Adrenal gland (tissue), 12 donors: ENCODE measurements around the gene OAS2. TPM values are rescaled to one million over a fixed set of nuclear protein-coding genes. Genes with fewer than 3 reads are reported as not detected.

Source experiments
- DNase-seq, 7 donors: peaks; one replicate each; pipeline ENCODE4 v3.0.0-alpha.2; 2019 to 2020
- H3K27ac ChIP-seq, 5 donors: fragments of 200-600 bp; sonication (generic) in 4 of 5; 1 replicate in 3 of 5; 2 replicates in 2 of 5; pipeline versions ENCODE4 v1.5.1 to v1.8.0; 2016 to 2020; ENCODE audit warnings: mild to moderate bottlenecking in 1 of 5
- H3K27me3 ChIP-seq: fragments of 200-600 bp; 2 replicates; pipeline ENCODE4 v1.8.0; 2021
- H3K36me3 ChIP-seq, 2 donors: fragments of 200-600 bp; replicated peaks in 1 of 2; 1 replicate in 1 of 2; 2 replicates in 1 of 2; pipeline versions ENCODE4 v1.5.1 to v1.8.0; 2018 to 2022
- H3K4me1 ChIP-seq, 2 donors: fragments of 200-600 bp; replicated peaks in 1 of 2; 1 replicate in 1 of 2; 2 replicates in 1 of 2; pipeline versions ENCODE4 v1.5.1 to v1.8.0; 2018 to 2021
- H3K4me3 ChIP-seq, 4 donors: fragments of 200-600 bp; sonication (generic) in 3 of 4; one replicate each; pipeline ENCODE4 v1.5.1; 2016 to 2018
- H3K9me3 ChIP-seq, 3 donors: fragments of 200-600 bp; sonication (generic) in 1 of 3; replicated peaks in 1 of 3; 1 replicate in 2 of 3; 2 replicates in 1 of 3; pipeline versions ENCODE4 v1.5.1 to v1.8.0; 2016 to 2021
- POLR2A ChIP-seq, 2 donors: fragments of 450-650 bp; IDR thresholded peaks; one replicate each; pipeline ENCODE4 v1.6.1; 2017; ENCODE audit warnings: antibody characterized with exemption in 2 of 2, mild to moderate bottlenecking in 2 of 2, moderate library complexity in 1 of 2
- WGBS, 4 donors: extraction: QIAGEN DNeasy Blood & Tissue Kit in 2 of 4; methylation state at CpG; one replicate each; pipeline versions ENCODE4 v1.1.5 to v1.1.7; 2013 to 2017; 5-methylcytosine and 5-hydroxymethylcytosine counted together
- intact Hi-C, 2 donors: fragments of 100-400 bp; cut with DNase I; formaldehyde crosslinking; loops; one replicate each; pipeline versions ENCODE4 v1.14.1 to v1.15.0; 2022 to 2023
- polyA plus RNA-seq, 3 donors: library from polyadenylated mRNA; stranded (reverse); fragments of 200-250 nt in 2 of 3; fragments of 350-450 nt in 1 of 3; fragmentation: Illumina TruSeq in 1 of 3; extraction: RNeasy Lipid Tissue Mini Kit (QIAGEN cat#74804) in 1 of 3; gene quantifications; one replicate each; pipeline ENCODE4 v1.2.3, GENCODE V29; 2013 to 2014
- total RNA-seq, 9 donors: library from RNA; depleted of rRNA in 4 of 9; stranded (reverse); fragments of >200 nt in 4 of 9; fragments of 120-200 nt in 1 of 9; fragmentation: NEBNext Ultra II Directional in 1 of 9; extraction: Animal tissue kit (Norgen Biotek cat#: 25700) in 1 of 9; gene quantifications; one replicate each; pipeline versions ENCODE4 v1.1.0 to v1.2.4, GENCODE V29; 2013 to 2023
- TF ChIP-seq, protein P1 (sequence below), 6 experiments: fragments of 450-650 bp in 4 of 6; fragments of 200-600 bp in 2 of 6; sonication (generic) in 1 of 6; IDR thresholded peaks; 1 replicate in 5 of 6; 2 replicates in 1 of 6; pipeline versions ENCODE4 v1.5.1 to v1.8.0; 2016 to 2021; ENCODE audit warnings: antibody characterized with exemption in 6 of 6, mild to moderate bottlenecking in 2 of 6, moderate library complexity in 1 of 6
- donor health status: healthy with polysubstance abuse.
- donor health status: Bipolar disorder and iron deficiency.
- donor health status: DM: yes; HTN: yes; CAD: no.
- donor health status: DM: no; HTN: no; CAD: no.
- donor health status: DM: no; HTN: no; CAD: no.
- donor health status: DM: yes; HTN: yes; CAD: no.

Gene OAS2
- total and polyA plus RNA-seq, 12 donors, result 2.5 to 30.4 (median 8.5) TPM

GRCh38 chr12:112930350-112930749 is 48.0 kb upstream of the OAS2 start:
- Histone ChIP-seq H3K27ac (no peak overlapping the region), H3K36me3 (no peaks in the 10 kb centered on the region), H3K4me3 (no peak overlapping the region), H3K27me3 (no peaks in the 10 kb centered on the region), H3K9me3 (no peaks in the 10 kb centered on the region), H3K4me1 (no peaks in the 10 kb centered on the region)
- 86 to 100% (median 90%) methylated on average over 1 to 2 of the region's 2 CpGs for WGBS, 4 donors
- intact Hi-C loops, result no loop called here
- TF ChIP-seq POLR2A (IDR thresholded peaks at IDR 0.05), result no peak
- TF ChIP-seq, protein P1, sequence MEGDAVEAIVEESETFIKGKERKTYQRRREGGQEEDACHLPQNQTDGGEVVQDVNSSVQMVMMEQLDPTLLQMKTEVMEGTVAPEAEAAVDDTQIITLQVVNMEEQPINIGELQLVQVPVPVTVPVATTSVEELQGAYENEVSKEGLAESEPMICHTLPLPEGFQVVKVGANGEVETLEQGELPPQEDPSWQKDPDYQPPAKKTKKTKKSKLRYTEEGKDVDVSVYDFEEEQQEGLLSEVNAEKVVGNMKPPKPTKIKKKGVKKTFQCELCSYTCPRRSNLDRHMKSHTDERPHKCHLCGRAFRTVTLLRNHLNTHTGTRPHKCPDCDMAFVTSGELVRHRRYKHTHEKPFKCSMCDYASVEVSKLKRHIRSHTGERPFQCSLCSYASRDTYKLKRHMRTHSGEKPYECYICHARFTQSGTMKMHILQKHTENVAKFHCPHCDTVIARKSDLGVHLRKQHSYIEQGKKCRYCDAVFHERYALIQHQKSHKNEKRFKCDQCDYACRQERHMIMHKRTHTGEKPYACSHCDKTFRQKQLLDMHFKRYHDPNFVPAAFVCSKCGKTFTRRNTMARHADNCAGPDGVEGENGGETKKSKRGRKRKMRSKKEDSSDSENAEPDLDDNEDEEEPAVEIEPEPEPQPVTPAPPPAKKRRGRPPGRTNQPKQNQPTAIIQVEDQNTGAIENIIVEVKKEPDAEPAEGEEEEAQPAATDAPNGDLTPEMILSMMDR (IDR thresholded peaks at IDR 0.05), result no peak
- peak in 1 of 7 donors; percentile 27 for DNase-seq

DNA sequence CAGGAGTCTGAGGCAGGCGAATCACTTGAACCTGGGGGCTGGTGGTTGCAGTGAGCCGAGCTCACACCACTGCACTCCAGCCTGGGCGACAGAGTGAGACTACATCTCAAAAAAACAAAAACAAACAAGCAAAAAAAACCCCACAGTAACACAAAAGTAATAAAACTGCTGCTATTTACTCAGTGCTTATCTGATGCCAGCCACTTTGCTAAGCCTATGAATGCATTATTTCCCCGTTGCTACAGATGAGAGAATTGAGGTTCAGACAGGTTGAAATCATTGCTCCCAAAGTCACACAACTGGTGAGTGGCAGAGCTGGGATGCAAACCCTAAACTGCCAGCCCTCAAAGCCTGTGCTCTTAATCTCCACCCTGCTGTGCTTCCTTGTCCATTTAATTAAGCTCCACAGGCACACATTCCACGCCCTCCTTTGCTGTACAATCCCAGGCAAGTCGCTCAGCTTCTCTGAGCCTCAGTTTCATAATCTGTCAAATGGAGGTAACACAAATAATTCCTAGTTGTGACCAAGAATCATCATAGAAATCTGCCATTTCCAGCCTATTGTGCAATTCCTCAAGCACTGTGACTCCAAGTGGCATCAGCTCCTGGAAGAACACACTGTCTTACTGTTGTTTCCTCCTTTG is 45.7 kb upstream of the OAS2 start:
- no peak for DNase-seq
- Histone ChIP-seq H3K4me3 (no peak overlapping the region), H3K9me3 (no peaks in the 10 kb centered on the region), H3K27me3 (no peaks in the 10 kb centered on the region), H3K4me1 (no peaks in the 10 kb centered on the region), H3K36me3 (no peaks in the 10 kb centered on the region), H3K27ac (no peak overlapping the region)
- intact Hi-C loops, result no loop called here
- TF ChIP-seq, protein P1 (IDR thresholded peaks at IDR 0.05), result no peak
- TF ChIP-seq POLR2A (IDR thresholded peaks at IDR 0.05), result no peak
- 67 to 82% (median 74%) methylated on average over 6 of the region's 6 CpGs for WGBS, 4 donors

GRCh38 chr12:112933129-112933505 is 45.2 kb upstream of the OAS2 start:
- Histone ChIP-seq H3K36me3 (no peaks in the 10 kb centered on the region), H3K9me3 (no peaks in the 10 kb centered on the region), H3K27ac (no peak overlapping the region), H3K4me3 (no peak overlapping the region), H3K4me1 (no peaks in the 10 kb centered on the region), H3K27me3 (no peaks in the 10 kb centered on the region)
- DNase-seq, result no peak
- intact Hi-C loops, result no loop called here
- TF ChIP-seq, protein P1 (IDR thresholded peaks at IDR 0.05), result no peak
- TF ChIP-seq POLR2A (IDR thresholded peaks at IDR 0.05), result no peak
- WGBS, 4 donors, result 78 to 90% (median 82%) methylated on average over 2 of the region's 2 CpGs

DNA sequence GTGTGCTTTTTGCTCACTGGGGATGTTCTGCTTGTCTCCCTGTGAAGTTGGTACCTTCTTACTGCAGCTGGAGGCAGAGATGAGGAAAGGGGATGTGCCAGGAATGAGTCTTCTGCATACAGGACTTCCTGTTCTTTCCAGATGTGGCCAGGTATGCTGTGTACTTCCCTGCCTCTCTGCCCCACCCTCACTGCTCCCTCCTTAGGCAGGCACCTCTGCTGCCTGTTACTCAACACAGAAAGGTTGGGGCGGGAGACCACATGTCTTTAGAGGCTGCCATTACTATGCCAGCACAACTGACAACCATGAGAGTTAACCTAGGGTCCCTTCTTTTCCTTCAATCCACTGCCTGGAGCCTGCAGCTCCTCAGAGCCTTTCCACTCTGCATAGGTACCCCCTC is 42.1 kb upstream of the OAS2 start:
- Histone ChIP-seq H3K27me3 (no peaks in the 10 kb centered on the region), H3K4me3 (no peak overlapping the region), H3K9me3 (no peaks in the 10 kb centered on the region), H3K4me1 (peaks cover 0 to 8% of the 10 kb centered on the region in 2 donors), H3K27ac (no peak overlapping the region), H3K36me3 (no peaks in the 10 kb centered on the region)
- no peak for DNase-seq
- intact Hi-C loops, result no loop called here
- 78 to 100% (median 89%) methylated on average over 1 of the region's 1 CpG for WGBS, 4 donors
- no peak for TF ChIP-seq POLR2A (IDR thresholded peaks at IDR 0.05)
- TF ChIP-seq, protein P1 (IDR thresholded peaks at IDR 0.05), result no peak
